GM12878 (cell line): ENCODE data around the gene RARRES2. TPM values are rescaled to one million over a fixed set of nuclear protein-coding genes. Genes with fewer than 3 reads are reported as not detected.

ENCODE experiments used
- ATF7 ChIP-seq: fragments of 450-650 bp; IDR thresholded peaks from 2 replicates; pipeline ENCODE4 v1.6.1; 2016; ENCODE audit warnings: low read depth, mild to moderate bottlenecking
- BACH1 ChIP-seq: fragments of 450-650 bp; IDR thresholded peaks from 2 replicates; pipeline ENCODE4 v1.6.1; 2017; ENCODE audit warnings: mild to moderate bottlenecking, borderline replicate concordance
- CHD4 ChIP-seq: fragments of 200-600 bp; sonication (generic); IDR thresholded peaks from 2 replicates; pipeline ENCODE4 v1.6.1; 2016; ENCODE audit warnings: mild to moderate bottlenecking
- ELK1 ChIP-seq: IDR thresholded peaks from 2 replicates; pipeline ENCODE4 v1.6.1; 2012; ENCODE audit warnings: low read depth, low read length, improper control_type of control experiment
- FOS ChIP-seq: IDR thresholded peaks from 3 replicates; pipeline ENCODE4 v1.6.1; 2011; ENCODE audit warnings: borderline replicate concordance; ENCODE audit not compliant: insufficient read length; ENCODE audit errors: extremely low read depth
- FOXM1 ChIP-seq: IDR thresholded peaks from 2 replicates; pipeline ENCODE4 v1.6.1; 2012; ENCODE audit warnings: low read depth, mild to moderate bottlenecking, inconsistent platforms, low read length, moderate library complexity
- MTA2 ChIP-seq: fragments of 450-650 bp; IDR thresholded peaks from 2 replicates; pipeline ENCODE4 v1.6.1; 2016; ENCODE audit warnings: low read depth, mild to moderate bottlenecking, moderate library complexity
- MYC ChIP-seq: IDR thresholded peaks from 2 replicates; pipeline ENCODE4 v1.6.1; 2011; ENCODE audit warnings: mild to moderate bottlenecking, low read length, moderate library complexity, inconsistent platforms; ENCODE audit not compliant: insufficient read depth, insufficient replicate concordance, insufficient read length, severe bottlenecking
- NFIC ChIP-seq: IDR thresholded peaks from 2 replicates; pipeline ENCODE4 v1.6.1; 2012; ENCODE audit warnings: low read depth, mild to moderate bottlenecking, inconsistent platforms, low read length, moderate library complexity
- NRF1 ChIP-seq: conservative IDR thresholded peaks from 2 replicates; pipeline ENCODE4 v1.6.1; 2011; ENCODE audit warnings: mild to moderate bottlenecking, low read depth, low read length, improper control_type of control experiment
- POU2F2 ChIP-seq: IDR thresholded peaks from 3 replicates; pipeline ENCODE4 v1.6.1; 2011; ENCODE audit warnings: low read depth, mild to moderate bottlenecking, low read length, borderline replicate concordance
- RB1 ChIP-seq: fragments of 450-650 bp; formaldehyde crosslinking; IDR thresholded peaks from 2 replicates; pipeline ENCODE4 v1.6.1; 2017; ENCODE audit warnings: mild to moderate bottlenecking, borderline replicate concordance
- RUNX3 ChIP-seq: IDR thresholded peaks from 2 replicates; pipeline ENCODE4 v1.6.1; 2012; ENCODE audit warnings: low read length, inconsistent platforms
- SMAD1 ChIP-seq: fragments of 450-650 bp; IDR thresholded peaks from 2 replicates; pipeline ENCODE4 v1.6.1; 2018; ENCODE audit warnings: mild to moderate bottlenecking, low read depth; ENCODE audit not compliant: partially characterized antibody
- SMAD5 ChIP-seq: IDR thresholded peaks from 2 replicates; pipeline ENCODE4 v1.6.1; 2016; ENCODE audit warnings: antibody characterized with exemption, low read depth
- SMARCA5 ChIP-seq: fragments of 450-650 bp; IDR thresholded peaks from 2 replicates; pipeline ENCODE4 v1.6.1; 2017; ENCODE audit warnings: mild to moderate bottlenecking
- WRNIP1 ChIP-seq: IDR thresholded peaks from 2 replicates; pipeline ENCODE4 v1.6.1; 2011; ENCODE audit warnings: low read depth, low read length, improper control_type of control experiment, borderline replicate concordance
- ZBED1 ChIP-seq: IDR thresholded peaks from 2 replicates; pipeline ENCODE4 v1.6.1; 2016; ENCODE audit warnings: borderline replicate concordance
- ZNF274 ChIP-seq: IDR thresholded peaks from one replicate; pipeline ENCODE4 v1.8.0; 2011; ENCODE audit not compliant: insufficient read length, insufficient read depth
- ZNF687 ChIP-seq: fragments of 450-650 bp; IDR thresholded peaks from 2 replicates; pipeline ENCODE4 v1.6.1; 2017; ENCODE audit warnings: mild to moderate bottlenecking, moderate library complexity
- polyA plus RNA-seq, 11 experiments: library from polyadenylated mRNA; depleted of rRNA in 4 of 11; unstranded in 6 of 11; stranded (reverse) in 5 of 11; fragments of >200 nt; fragmentation: Nextera tagmentation in 4 of 11; fragmentation: Illumina TruSeq in 1 of 11; extraction: Ambion mirVana in 4 of 11; extraction: Trizol in 1 of 11; gene quantifications; 1 replicate in 1 of 11; 2 replicates in 10 of 11; pipeline versions ENCODE4 v1.2.1 to v1.2.3, GENCODE V29; 2011 to 2016; ENCODE audit warnings: inconsistent platforms in 2 of 11, missing spikeins in 2 of 11, low read depth in 1 of 11
- total RNA-seq, 4 experiments: library from RNA; depleted of rRNA in 3 of 4; stranded (reverse); fragments of >200 nt in 3 of 4; fragmentation: Illumina TruSeq in 1 of 4; extraction: Trizol in 1 of 4; gene quantifications; 2 replicates each; pipeline versions ENCODE4 v1.2.1 to v1.2.3, GENCODE V29; 2013 to 2021
- TF ChIP-seq, protein P1 (sequence below): fragments of 450-650 bp; IDR thresholded peaks from 2 replicates; pipeline ENCODE4 v1.6.1; 2016; ENCODE audit warnings: mild to moderate bottlenecking, moderate library complexity, borderline replicate concordance

Gene RARRES2
- total and polyA plus RNA-seq, 10 of the 15 experiments (the other 5 are each of a cell fraction or from before 2014, with no cell fraction given): 0.13 to 2.2 (median 0.40) TPM; not detected in 3

GRCh38 chr7:150322833-150323681 lies 18.4 kb downstream of the RARRES2 start, which contains the start of the genes ACTR3C and LRRC61 (continued):
- TF ChIP-seq CHD4: no peak
- TF ChIP-seq SMAD5: peak; percentile 85
- no peak for TF ChIP-seq NFIC
- peak; percentile 22 for TF ChIP-seq SMAD1
- TF ChIP-seq ZNF687: peak; percentile 96
- peak; percentile 65; the same call in 1 of the 2 replicates for TF ChIP-seq SMARCA5
- peak; percentile 59; the same call in 1 of the 2 replicates for TF ChIP-seq BACH1
- TF ChIP-seq ELK1: peak; percentile 63
- peak; percentile 91 for TF ChIP-seq MYC
- TF ChIP-seq, protein P1, sequence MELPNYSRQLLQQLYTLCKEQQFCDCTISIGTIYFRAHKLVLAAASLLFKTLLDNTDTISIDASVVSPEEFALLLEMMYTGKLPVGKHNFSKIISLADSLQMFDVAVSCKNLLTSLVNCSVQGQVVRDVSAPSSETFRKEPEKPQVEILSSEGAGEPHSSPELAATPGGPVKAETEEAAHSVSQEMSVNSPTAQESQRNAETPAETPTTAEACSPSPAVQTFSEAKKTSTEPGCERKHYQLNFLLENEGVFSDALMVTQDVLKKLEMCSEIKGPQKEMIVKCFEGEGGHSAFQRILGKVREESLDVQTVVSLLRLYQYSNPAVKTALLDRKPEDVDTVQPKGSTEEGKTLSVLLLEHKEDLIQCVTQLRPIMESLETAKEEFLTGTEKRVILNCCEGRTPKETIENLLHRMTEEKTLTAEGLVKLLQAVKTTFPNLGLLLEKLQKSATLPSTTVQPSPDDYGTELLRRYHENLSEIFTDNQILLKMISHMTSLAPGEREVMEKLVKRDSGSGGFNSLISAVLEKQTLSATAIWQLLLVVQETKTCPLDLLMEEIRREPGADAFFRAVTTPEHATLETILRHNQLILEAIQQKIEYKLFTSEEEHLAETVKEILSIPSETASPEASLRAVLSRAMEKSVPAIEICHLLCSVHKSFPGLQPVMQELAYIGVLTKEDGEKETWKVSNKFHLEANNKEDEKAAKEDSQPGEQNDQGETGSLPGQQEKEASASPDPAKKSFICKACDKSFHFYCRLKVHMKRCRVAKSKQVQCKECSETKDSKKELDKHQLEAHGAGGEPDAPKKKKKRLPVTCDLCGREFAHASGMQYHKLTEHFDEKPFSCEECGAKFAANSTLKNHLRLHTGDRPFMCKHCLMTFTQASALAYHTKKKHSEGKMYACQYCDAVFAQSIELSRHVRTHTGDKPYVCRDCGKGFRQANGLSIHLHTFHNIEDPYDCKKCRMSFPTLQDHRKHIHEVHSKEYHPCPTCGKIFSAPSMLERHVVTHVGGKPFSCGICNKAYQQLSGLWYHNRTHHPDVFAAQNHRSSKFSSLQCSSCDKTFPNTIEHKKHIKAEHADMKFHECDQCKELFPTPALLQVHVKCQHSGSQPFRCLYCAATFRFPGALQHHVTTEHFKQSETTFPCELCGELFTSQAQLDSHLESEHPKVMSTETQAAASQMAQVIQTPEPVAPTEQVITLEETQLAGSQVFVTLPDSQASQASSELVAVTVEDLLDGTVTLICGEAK: 0 out of 2 replicates have a peak, but pooled peaks have one; percentile 53
- TF ChIP-seq FOXM1: no peak
- TF ChIP-seq RUNX3: peak; percentile 61
- TF ChIP-seq ATF7: peak; percentile 94
- TF ChIP-seq FOS: no peak
- TF ChIP-seq ZBED1: peak; percentile 66; the same call in 1 of the 2 replicates
- peak; percentile 79 for TF ChIP-seq POU2F2
- no peak for TF ChIP-seq WRNIP1
- 0 out of 2 replicates have a peak, but pooled peaks have one; percentile 51 for TF ChIP-seq RB1
- peak; percentile 58 for TF ChIP-seq NRF1
- no peak for TF ChIP-seq ZNF274
- no peak for TF ChIP-seq MTA2
